ENCODE measurements around the gene CTDP1. TPM values are rescaled to one million over a fixed set of nuclear protein-coding genes. Genes with fewer than 3 reads are reported as not detected.
A peak's percentile ranks its signal among the peaks of the same experiment; 100 is the strongest.

Gene CTDP1
- total and polyA plus RNA-seq, 9 of the 15 experiments (the other 6 are each of a cell fraction or from before 2014, with no cell fraction given), result 0.07 to 19.2 (median 4.0) TPM

DNA sequence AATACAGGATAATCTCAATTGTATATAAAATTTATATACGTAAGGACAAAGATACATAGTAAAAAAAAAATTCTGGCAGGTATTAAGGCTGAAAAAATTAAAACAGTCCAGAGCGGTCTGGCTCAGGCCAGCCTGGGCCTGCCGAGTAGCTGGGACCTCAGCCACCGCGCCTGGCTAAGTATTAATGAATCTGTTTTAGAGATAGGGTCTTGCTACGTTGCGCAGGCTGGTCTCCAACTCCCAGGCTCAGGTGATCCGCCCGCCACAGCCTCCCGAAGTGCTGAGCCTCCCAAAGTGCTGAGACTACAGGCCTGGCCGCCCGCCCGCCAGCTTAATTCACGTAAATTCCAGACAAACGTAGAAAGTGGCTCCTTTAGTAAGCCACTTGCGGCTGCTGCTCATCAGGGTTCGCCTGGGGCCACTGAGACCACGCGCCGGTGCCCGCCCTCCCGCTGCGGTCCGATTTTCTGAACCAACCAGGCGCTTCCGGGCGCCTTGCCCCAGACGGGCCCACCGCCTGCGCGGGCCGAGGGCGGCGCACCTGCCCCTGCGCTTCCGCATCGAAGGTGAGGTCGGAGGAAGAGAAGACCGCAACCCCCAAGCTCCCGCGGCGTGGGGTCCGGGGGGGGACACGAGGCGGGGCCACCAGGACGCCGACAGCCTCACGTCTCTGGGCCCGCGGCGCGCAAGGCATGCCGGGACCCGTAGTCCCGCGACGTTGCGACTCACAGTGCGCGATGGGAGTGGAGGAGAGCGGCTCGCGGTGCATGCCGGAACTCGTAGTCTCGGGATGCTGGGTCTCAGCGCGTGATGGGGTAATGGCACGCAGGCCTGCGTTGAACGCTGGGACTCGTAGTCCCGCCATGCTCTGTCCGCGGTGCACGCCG lies 695 bp upstream of the CTDP1 start (continued):
- TF ChIP-seq, protein P1, sequence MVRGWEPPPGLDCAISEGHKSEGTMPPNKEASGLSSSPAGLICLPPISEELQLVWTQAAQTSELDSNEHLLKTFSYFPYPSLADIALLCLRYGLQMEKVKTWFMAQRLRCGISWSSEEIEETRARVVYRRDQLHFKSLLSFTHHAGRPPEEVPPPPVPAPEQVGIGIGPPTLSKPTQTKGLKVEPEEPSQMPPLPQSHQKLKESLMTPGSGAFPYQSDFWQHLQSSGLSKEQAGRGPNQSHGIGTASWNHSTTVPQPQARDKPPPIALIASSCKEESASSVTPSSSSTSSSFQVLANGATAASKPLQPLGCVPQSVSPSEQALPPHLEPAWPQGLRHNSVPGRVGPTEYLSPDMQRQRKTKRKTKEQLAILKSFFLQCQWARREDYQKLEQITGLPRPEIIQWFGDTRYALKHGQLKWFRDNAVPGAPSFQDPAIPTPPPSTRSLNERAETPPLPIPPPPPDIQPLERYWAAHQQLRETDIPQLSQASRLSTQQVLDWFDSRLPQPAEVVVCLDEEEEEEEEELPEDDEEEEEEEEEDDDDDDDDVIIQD (CRISPR knock-in tag; IDR thresholded peaks at IDR 0.05), result no peak
- TF ChIP-seq ETV1 (tag; conservative IDR thresholded peaks at IDR 0.05; ENCODE audit: low read depth) (peak; percentile 51), ESRRA (IDR thresholded peaks at IDR 0.05; ENCODE audit: borderline replicate concordance, low read depth) (peak; percentile 56; the same call in 1 of the 2 replicates), ETS2 (tag; IDR thresholded peaks at IDR 0.05; ENCODE audit: borderline replicate concordance, poor library complexity, severe bottlenecking) (no peak), HOXB6 (CRISPR knock-in tag; IDR thresholded peaks at IDR 0.05; ENCODE audit: borderline replicate concordance) (no peak), PHF21A (IDR thresholded peaks at IDR 0.05; ENCODE audit: borderline replicate concordance, low read depth) (0 out of 2 replicates have a peak, but pooled peaks have one; percentile 51), TEAD1 (CRISPR knock-in tag; IDR thresholded peaks at IDR 0.05) (peak in 1 of 2 experiments; percentile 35; a peak in 1 of 4 replicates), NCOA1 (IDR thresholded peaks at IDR 0.05; ENCODE audit: low read depth) (no peak; the same call in 1 of the 2 replicates), KDM1A (IDR thresholded peaks at IDR 0.05) (no peak), POLR2B (IDR thresholded peaks at IDR 0.05; ENCODE audit: low read depth, partially characterized antibody) (peak; percentile 40), MEF2D (tag; conservative IDR thresholded peaks at IDR 0.05; ENCODE audit: low read depth) (no peak), PHF20 (IDR thresholded peaks at IDR 0.05; ENCODE audit: partially characterized antibody) (peak; percentile 39), ZNF785 (CRISPR knock-in tag; IDR thresholded peaks at IDR 0.05) (no peak)
- TF ChIP-seq, protein P2, sequence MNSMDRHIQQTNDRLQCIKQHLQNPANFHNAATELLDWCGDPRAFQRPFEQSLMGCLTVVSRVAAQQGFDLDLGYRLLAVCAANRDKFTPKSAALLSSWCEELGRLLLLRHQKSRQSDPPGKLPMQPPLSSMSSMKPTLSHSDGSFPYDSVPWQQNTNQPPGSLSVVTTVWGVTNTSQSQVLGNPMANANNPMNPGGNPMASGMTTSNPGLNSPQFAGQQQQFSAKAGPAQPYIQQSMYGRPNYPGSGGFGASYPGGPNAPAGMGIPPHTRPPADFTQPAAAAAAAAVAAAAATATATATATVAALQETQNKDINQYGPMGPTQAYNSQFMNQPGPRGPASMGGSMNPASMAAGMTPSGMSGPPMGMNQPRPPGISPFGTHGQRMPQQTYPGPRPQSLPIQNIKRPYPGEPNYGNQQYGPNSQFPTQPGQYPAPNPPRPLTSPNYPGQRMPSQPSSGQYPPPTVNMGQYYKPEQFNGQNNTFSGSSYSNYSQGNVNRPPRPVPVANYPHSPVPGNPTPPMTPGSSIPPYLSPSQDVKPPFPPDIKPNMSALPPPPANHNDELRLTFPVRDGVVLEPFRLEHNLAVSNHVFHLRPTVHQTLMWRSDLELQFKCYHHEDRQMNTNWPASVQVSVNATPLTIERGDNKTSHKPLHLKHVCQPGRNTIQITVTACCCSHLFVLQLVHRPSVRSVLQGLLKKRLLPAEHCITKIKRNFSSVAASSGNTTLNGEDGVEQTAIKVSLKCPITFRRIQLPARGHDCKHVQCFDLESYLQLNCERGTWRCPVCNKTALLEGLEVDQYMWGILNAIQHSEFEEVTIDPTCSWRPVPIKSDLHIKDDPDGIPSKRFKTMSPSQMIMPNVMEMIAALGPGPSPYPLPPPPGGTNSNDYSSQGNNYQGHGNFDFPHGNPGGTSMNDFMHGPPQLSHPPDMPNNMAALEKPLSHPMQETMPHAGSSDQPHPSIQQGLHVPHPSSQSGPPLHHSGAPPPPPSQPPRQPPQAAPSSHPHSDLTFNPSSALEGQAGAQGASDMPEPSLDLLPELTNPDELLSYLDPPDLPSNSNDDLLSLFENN (IDR thresholded peaks at IDR 0.05; ENCODE audit: low read depth in 2 of 2, low read length in 2 of 2), result no peak
